HT-29 (cell line): ENCODE results near the gene APH1B. TPM values are rescaled to one million over a fixed set of nuclear protein-coding genes. Genes with fewer than 3 reads are reported as not detected.
A peak's percentile ranks its signal among the peaks of the same experiment; 100 is the strongest.

Source experiments
- DNase-seq: peaks from one replicate; pipeline ENCODE4 v3.0.0-alpha.2; 2015; ENCODE audit warnings: low spot score
- total RNA-seq: library from RNA; depleted of rRNA; stranded (reverse); fragments of >200 nt; shearing (Covaris generic); gene quantifications from 2 replicates; pipeline ENCODE4 v1.2.3, GENCODE V29; 2014

Gene APH1B
- total RNA-seq, 1 experiment from 2014 or later, result 1.7 TPM

DNA sequence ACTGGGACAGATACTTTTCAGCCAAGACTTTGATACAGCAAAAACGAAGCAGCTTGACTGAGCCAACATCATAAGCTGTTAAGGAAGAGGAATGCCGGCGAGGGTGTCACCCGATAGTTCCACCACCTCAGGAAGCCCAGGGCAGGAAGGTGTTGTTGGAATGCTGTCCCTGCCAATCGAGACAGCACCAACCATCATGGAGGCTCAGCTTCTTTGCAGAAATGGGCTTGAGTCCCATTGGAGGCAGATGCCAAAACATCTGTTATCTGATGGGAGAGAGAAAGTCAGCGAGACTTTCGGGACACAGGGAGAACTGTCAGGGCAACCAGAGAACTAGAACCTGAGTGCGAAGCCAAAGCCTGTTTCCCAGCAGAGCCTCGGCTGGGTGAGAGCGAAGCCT, 53.5 kb downstream of the APH1B start:
- DNase-seq, result no peak

DNA sequence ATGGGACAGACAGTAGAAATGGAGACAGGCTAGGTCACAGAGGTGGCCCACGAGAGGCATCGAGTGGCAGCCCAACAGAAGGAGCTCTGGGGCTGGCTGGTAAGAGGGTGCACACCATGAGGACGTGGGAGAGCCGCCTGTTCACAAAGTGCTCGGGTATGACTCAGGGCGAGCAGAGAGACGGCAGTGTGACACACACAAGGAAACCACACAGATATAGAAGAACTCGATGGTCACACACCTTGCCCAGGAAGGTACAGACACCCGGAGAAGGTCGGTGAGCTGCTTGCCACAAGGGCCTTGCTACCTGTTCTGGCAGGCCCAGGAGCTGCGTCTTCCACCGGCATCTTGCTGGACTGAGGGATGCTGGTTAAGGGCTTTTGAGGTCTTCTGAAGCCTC, 54.1 kb downstream of the APH1B start:
- DNase-seq, result no peak

DNA sequence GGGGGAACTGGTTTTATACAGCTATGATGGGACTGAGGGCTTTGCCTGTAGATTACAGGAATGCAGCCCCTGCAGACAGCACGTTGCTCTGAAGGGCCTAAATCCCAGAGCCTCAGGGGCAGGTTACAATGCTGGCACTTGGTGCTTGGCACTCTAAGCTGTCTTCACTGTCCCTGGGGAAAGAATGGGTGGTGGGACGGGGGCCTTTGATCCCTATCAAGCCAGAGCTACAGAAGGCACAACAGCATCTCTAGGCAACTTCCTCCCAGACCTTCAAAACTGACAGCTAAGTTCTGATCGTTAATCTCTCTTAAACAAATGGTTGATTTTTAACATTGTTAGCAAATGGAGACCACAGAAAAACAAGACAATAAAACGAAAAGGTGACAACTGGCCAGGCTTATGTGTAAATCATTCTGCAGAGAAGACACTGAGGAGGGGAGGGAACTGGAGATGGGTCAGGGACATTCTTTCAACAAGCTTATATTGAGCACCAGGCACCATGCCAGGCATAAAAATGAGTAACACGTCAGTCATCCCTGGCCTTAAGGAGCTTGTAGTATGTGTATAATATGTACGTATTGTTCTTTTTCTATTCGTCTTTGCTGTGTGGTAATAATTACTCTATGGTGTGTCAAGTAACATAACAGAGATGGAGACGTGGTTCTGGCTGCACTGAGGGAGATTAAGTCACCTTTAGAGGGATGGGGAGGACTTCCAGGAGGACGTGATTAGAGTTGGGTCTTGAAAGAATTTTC, 55.1 kb downstream of the APH1B start:
- peak; percentile 47 for DNase-seq

DNA sequence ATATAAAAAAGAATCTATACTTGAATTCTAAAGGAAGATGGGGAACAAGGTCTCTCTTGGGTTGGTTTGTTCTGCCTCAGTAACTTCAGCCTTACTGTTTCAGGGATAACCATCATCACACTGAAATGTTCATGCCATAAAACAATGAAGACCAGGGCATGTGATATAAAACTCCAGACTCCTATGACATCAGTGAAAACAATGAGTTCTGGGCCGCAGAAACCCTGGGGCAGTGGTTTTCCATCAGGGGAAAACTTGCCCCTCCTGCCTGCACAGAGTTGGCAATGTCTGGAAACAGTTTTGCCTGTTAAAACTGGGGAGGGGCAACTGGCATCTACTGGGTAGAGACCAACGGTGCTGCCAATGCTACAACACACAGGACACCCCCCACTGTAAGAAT, 57.4 kb downstream of the APH1B start:
- DNase-seq, result no peak

DNA sequence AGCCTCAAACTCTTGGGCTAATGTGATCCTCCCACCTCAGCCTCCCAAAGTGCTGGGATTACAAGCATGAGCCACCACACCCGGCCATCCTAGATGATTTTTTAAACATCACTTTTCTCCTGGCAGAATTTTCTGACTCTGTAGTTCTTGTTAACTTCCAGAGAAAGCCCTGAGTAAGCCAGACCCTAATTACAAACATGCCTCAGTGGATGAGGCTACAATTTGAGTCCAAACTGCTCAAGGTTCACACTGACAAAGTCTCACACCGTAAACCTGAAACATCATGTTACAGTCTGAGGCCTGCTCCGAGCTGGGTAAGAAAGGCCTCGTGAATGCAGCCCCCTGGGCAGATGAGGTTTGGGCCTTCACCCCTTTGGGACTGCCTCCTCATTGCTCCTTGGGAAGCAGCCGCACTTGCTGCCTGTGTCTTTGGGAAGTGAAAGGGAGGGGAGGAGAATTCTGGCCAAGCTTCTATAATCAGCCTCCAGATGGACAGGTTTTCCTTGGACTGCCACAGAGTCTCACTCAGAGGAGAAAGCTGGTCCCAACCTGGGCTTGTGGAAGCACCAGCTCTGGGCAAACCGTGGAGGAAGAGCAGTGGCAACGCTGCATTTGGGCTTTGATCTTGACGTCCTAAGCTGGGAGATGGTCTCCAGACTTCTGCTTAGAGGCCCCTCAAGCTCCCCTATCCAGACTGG, 58.3 kb downstream of the APH1B start:
- no peak for DNase-seq

DNA sequence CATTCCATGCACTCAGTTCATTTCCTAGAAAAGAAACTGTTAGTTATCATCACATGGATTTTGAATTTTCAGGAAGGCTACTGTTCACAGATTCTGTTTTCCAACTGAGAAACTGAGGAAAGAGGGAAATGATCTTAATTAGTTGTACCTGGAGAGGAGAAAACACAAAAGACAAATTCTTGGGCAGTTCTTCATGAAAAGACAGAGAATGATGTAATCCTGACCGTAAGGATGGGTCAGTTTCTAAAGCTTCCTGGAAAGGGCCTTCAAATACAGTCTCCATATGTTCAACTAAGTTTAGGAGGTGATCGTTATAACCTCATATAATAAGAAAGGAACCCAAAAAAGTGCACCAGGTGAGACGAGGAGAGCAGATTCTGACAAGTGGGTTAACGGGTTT, 59.6 kb downstream of the APH1B start:
- no peak for DNase-seq

DNA sequence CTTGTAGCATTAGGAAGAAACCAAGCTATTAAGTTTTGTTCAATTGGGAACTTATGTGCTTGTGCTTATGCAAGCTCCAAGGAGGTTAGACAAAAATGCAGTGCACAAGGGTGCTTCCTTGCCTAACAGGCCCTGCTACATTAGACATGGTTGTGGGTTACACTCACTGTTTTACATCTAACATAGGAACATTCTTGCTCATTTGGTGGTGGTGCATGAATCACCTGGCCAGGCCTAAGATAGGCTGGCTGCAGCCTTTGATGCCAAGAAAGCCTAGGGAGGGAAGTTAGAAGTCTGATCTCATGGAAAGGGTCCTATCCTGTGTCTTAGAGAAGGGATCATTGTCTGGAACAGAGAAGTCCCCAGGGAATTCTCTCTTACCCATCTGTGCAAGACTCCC, 60.8 kb downstream of the APH1B start:
- DNase-seq, result no peak

DNA sequence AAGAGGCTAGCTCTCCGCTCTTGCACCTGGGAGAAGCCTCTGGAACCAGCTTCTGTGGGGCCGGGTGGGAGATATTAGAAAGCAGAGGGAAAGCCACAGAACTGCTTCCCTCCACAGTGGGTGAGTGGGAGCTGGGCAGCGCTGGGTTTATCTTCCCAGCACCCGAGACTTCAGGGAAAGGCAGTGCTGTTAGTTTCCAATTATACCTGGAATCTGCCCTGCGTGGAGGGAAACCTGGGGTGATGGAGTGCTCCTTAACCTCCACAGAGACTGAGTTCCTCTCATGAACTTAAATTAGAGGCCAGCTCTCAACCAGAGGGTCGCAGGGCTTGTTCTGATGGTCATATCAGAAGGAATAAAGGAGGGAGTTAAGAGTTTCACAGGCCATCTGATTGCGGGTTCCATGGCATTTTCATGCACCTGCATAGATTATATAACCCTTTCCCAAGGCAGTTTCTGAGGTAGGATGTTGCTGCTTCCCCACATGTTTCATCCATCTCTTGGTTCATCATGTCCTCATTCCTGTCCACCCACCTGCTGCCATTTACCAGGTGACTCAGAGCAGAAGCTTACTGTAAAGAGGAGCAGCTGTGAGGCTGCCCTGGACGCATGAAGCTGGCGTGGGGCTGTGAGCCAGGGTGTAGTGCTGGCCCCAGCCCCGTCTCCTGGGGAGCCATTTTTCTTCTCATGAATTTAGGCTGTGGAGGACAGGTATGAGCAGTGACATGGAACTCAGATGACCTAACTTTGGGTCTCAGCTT, 61.8 kb downstream of the APH1B start:
- DNase-seq, result no peak

DNA sequence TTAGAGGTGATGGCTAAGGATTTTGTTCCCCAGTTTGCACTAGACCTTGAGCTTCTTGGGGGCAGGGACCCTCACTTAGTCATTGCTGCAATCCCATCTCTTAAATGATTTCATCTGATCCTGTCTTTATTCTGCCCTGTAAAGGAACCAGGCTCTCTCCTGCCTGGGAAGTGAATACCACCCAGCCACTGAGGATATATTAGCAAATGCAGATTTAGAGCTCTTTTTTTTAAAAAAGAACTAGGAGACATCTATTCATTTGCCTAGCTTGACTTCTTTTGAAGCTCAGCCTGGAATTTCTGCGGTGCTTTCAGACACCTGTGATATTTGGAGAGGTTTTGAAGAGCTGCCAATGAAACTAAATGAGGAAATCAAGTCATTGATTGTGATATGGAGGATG, 62.4 kb downstream of the APH1B start:
- no peak for DNase-seq

DNA sequence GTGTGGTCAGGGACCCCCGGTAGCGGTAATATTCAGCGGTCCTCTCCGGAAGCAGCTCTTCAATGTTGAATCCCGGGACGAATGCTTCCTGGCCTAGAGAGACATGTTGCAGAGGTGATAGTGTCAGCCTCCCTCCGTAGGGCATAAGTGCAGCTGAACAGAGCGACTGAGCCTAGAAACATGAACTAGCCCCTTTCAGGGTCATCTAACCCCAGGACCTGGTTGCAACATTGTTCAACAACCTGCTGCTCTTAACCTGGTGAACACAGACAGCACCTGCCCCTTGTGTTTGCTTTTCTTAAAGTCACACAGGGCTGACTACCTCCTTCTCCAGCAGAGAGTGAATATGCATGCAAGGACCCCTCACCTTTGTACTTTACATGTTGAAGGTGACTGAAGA, 62.9 kb downstream of the APH1B start:
- DNase-seq, result no peak

DNA sequence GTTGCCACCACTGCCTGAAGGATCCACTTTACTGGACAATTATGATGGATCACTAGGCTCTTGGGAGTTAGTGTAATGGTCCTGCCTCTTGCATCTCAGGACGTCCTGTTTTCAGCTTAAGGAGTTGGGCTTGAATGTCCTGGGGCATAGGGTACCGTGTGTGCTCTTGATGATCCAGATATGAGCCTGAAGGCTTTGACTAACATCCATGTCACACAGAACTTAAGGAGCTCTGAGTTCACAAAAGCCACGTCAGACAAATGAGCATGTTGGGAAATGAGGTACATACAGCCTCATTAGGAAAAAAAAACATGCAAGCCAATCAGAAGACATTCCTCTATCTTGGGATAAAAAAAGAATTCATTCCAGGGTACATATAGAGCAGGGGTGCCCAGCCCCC, 63.5 kb downstream of the APH1B start:
- no peak for DNase-seq

DNA sequence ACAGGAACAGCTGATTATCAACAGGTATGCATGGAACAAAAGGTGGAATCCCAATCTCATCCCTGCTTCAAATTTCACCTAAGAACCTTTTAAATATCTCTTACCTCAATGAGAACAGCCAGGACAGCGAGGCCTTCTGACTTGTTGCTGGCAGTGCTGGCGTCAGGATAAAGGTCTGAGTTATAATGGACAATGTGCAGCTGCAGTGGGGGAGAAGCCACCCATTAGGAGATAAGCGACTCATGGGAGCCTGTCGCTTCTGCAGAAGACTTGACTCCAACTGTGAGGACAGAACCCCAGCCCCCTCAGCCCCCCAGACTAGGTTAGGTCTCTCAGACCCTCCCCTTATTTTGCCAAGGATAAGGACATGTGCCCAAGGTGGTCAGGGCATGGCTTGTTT, 64.5 kb downstream of the APH1B start:
- DNase-seq, result no peak

DNA sequence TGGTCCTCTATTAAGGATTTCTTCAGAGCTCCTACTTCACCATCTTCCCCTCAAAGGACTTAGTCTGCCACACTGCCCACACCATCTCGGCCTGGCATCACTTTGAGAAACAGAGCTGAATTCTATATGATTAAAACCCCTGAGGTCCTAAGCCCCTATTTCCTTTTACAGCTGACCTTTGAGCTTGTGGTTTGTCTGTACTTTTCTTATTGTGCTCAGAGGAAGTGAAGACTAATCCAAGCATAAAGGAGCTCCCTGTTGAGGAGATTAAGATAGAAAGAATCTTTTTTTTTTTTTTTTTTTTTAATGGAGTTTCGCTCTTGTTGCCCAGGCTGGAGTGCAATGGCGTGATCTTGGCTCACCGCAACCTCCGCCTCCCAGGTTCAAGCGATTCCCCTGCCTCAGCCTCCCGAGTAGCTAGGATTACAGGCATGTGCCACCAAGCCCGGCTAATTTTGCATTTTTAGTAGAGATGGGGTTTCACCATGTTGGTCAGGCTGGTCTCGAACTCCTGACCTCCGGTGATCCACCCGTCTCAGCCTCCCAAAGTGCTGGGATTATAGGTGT, 65.7 kb downstream of the APH1B start:
- peak; percentile 20 for DNase-seq

DNA sequence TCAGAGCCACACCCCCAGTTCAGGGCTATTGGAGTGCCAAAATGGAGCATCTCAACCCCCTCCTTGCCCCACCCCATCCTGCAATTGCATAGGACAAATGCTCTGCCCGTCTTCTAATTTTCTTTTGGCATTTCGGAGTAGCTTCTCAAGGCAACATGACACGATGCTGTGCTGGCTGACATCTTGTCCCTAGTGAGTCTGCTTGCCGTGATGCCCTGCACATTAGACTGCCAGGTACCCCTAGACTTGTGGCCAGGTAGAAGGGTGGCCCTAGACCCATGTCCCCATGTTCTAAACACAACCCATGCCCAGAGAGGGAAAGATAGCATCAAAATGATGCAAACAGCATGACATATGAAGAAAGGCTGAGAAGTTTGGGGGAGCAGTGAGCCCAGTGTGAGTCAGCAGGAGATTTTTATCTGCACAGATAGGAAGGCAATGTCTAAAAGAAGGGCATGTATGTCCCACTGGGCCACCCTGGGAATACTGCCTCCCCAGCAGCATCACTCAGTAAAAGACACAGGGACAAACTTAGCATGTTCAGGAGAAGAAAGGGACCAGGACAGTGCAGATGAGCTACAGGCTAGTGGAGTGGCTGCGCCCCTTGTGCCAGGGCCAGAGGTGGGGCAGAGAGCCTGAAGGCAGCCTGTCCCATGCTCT, 67.5 kb downstream of the APH1B start:
- no peak for DNase-seq

DNA sequence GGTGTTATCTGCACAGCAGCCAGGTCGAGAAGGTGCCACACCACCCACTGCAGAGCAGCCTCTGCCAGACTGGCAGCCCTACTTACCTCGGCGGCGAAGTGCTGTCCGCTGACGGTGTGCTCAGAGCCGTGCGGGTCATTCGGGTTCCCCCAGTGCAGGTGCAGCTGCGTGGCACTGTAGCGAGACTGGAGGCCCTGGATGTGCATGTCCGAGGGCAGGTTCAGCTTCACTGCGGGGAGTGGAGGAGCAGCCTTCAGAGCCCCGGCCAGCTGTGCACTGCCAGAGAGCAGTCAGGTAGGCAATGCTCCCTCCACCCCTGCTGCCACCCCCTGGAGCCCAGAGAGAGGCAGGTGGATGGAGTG, 68.0 kb downstream of the APH1B start:
- no peak for DNase-seq

DNA sequence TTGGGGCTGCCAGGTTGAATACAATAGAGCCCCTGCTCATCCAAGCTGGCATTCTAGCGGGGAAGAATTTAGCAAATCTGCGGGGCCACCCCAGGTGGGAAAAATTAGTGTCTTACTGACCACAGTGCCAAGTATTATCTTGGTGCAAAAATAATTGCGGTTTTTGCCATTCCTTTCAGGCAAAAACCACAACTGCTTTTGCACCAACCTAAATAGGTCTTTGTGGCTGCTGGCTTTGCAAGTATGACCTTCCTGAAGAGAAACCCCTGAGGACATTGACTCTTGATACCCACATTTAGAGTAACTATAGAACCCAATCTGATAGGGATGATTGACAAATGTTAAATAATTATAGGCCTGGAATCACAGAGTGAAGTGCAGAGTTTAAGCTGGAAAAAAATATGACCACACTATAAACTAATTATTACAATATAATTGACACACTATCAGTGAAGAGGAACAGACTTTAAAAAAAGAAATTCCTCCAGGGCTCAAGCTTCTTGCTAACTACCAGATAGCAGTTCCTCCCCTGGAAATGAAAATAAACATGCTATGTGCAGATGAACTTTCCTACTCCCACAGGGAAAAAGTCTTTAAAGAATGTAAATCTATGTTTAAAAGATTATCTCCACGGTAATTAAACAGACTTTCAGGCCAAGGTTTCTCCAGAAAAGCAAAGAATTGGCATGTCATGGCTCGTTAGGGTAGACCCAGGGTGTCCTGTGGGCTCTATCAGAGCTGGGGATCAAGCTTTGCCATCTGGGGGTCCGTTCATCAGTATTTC, 69.9 kb downstream of the APH1B start:
- DNase-seq, result no peak

DNA sequence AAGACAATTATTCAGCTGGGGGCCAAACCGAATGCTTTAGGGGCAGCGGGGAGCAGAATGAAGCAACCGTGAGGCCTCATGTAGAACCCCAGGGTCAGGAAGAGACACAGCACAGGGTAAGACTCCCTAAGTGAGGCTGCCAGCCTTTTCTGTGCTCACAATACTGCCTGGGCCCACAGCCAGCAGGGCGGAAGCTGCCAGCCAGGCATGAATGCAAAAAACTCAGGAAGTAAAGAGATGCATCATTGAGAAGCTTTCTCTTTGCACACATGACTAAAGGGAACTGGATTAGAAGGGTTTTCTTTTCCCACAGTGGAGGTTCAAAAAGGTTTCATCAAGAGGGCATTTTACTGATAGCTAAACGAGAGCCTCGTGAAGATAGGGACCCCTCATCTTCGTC, 71.0 kb downstream of the APH1B start:
- peak; percentile 73 for DNase-seq

DNA sequence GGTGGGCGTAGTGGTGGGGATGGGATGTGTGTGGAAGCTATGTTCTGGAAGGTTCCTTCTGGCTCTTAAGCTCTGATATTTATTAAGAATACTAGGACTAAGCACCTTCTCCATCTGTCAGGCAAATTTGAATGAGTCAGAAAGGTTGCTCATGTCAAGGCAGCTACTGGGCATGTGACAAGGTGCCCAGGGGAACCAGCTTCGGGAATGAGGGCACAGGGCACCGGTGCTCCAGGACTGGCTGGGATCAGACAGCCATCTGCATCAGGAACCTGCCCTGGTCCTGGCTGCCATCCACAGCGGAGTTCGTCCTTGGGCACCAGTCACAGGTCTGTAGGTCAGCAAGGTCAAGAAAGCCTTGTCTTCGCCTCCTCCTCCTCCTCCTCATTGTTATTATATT, 71.8 kb downstream of the APH1B start:
- DNase-seq, result peak; percentile 29

DNA sequence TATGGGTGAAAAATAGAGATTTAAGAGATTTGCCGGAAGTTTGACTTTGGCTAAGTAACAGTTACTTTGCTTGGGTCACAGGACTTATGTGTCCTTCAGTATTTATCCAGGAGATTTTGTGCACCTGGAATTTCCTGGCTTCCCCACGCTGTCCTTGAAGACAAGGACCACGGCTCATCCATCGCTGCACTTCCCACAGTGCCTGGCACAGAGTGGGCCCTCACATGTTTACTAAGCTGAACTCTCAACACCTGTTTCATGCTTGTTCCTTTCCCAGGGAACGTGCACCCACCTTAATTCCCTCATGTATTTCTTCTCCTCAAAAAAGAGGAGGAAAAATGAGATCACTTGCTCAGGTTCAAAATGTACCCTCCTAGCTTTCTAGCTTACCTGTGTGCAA, 72.2 kb downstream of the APH1B start:
- DNase-seq, result no peak

DNA sequence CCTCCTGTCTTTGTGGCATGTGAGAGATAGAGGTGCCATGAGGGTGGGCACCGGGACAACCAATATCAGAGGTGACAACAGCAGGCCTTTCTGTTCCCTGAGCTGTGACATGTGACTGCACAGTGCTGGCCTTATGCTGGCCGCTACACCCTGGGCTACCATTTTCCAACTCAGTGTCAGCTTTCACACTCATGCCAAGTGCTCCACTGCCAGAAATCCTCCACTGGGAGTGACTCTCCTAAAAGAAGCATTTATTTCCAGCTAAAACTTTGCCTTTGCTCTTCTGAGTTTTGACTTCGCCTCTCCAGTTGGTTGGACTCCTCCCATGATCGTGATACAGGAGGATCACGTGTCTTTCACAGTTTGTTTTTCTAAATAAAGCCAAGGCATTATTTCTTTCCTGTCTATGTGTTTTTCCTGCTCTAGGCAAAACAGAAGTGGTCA, 72.8 kb downstream of the APH1B start:
- DNase-seq, result peak; percentile 24

DNA sequence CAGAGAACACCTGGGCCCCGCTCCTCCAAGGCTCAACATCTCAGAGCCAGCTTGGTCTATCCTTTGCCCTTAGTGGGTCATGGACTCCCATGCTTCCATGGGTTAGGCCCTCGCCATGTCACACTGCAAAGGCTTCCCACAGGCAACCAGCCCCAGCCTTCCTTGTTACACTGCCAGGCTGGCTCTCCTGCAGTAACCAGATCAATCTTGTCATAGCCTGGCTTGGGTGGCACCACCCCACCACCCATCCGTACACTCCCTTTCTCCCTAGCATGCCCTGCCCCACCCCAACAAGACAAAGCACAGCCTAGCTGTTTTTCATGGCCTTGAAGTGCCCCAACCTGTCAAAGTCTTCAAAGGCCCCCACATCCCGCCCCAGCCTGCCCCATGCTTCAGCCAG, 73.8 kb downstream of the APH1B start:
- peak; percentile 65 for DNase-seq
